ENCODE measurements around the gene STK11IP.

DNA sequence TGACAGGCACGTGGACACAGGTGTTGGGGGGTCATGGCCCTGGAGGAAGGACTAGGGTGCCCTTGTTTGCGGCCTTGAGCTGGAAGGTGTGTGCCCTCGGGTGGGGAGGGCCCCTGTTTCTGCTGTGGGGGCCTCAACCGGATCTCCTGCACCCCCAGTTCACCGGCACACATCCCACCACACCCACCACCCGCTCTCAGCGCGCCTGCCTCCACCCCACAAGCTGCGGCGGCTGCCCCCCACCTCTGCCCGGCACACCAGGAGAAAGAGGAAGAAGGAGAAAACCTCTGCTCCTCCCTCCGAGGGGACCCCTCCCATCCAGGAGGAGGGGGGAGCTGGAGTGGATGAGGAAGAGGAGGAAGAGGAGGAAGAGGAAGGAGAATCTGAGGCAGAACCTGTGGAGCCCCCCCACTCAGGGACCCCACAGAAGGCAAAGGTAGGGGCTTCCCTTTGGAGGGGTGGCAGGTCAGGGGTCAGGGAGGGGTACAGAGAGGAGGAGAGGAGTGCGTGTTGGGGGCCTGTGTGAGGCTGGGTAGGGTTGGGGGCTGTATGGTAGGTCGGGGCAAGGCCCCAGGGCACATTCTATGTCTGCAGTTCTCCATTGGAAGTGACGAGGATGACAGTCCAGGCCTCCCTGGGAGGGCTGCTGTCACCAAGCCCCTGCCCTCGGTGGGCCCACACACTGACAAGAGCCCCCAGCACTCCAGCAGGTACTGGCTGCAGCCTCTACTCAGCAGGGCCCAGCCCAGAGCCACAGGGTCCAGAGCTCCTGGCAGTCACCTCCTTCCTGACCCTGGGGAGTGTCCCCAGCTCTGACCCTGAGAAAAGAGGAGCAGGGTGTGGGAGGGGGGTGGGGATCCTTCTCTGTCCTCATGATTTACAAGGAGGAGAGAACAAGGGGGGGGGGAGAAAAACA, 31.6 kb downstream of the STK11IP start:
- no peak for TF ChIP-seq NFRKB (IDR thresholded peaks at IDR 0.05)
- no peak for TF ChIP-seq HDGF (IDR thresholded peaks at IDR 0.05; ENCODE audit: borderline replicate concordance)
- TF ChIP-seq ZNF384 (IDR thresholded peaks at IDR 0.05): no peak
